BLaER1 treated with 17β-estradiol and CSF1 and Interleukin-3, amounts not matched to agents 10 nM and 100 nM (cell line): ENCODE results near the gene PTDSS2.
A peak's percentile ranks its signal among the peaks of the same experiment; 100 is the strongest.

Experiments
- H3K27ac ChIP-seq, 11 experiments: shearing (Covaris generic); formaldehyde crosslinking; 2 replicates each; pipeline ENCODE4 v1.8.1; 2022
- H3K27me3 ChIP-seq, 11 experiments: shearing (Covaris generic); formaldehyde crosslinking; 2 replicates each; pipeline ENCODE4 v1.8.1; 2022
- H3K36me3 ChIP-seq, 11 experiments: shearing (Covaris generic); formaldehyde crosslinking; 2 replicates each; pipeline ENCODE4 v1.8.1; 2022
- H3K4me1 ChIP-seq, 10 experiments: shearing (Covaris generic); formaldehyde crosslinking; 2 replicates each; pipeline ENCODE4 v1.8.1; 2022
- H3K4me2 ChIP-seq, 11 experiments: shearing (Covaris generic); formaldehyde crosslinking; 2 replicates each; pipeline ENCODE4 v1.8.1; 2022
- H3K4me3 ChIP-seq, 10 experiments: shearing (Covaris generic); formaldehyde crosslinking; 2 replicates each; pipeline ENCODE4 v1.8.1; 2022
- H3K9ac ChIP-seq, 11 experiments: shearing (Covaris generic); formaldehyde crosslinking; 2 replicates each; pipeline ENCODE4 v1.8.1; 2022
- H3K9me3 ChIP-seq, 11 experiments: shearing (Covaris generic); formaldehyde crosslinking; replicated peaks in 1 of 11; 2 replicates each; pipeline ENCODE4 v1.8.1; 2022
- H4K20me1 ChIP-seq, 11 experiments: shearing (Covaris generic); formaldehyde crosslinking; 2 replicates each; pipeline ENCODE4 v1.8.1; 2022
- Cebpa-rat ChIP-seq, 11 experiments: shearing (Covaris generic); IDR thresholded peaks; 2 replicates each; pipeline ENCODE4 v1.8.1; 2022

Gene PTDSS2

DNA sequence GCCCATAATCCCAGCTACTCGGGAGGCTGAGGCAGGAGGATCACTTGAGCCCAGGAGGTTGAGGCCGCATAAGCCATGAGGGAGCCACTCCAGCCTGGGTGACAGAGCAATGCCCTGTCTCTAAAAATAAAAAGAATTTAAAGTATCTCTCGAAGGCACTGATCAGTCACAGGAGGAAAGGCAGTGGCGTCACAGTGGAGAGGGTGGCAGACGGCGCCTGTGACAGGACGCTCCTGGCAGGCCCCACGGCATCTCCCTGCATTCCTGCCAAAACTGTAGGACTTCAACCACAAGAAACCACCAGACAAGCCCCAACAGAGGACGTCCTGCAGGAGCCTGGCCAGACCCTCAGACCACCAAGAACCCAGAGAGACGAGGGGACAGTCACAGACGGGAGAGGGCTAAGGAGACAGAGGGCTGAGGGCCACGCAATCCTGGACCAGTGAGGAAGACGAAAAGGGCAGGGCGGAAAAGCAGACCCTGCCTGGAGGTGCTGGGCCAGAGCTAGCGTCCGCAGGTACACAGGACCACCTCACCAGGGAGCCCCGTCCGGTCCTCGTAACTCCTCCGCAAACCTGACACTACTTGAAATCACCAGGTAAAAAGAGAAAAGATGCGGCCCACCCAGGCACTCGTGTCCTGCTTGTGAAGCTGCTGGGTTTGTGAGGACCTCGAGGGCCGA is 51.1 kb downstream of the PTDSS2 start:
- H3K9me3 ChIP-seq: no peaks in the 10 kb centered on the region
- peaks cover 0 to 31% (median 27%) of the 10 kb centered on the region in 11 experiments; a peak in 21 of 22 replicates for H3K27me3 ChIP-seq
- H3K9ac ChIP-seq: peak overlapping the region in 3 of 11 experiments; percentile 42 to 98 (median 70); a peak in 2 of 22 replicates
- H3K4me3 ChIP-seq: no peak overlapping the region
- H4K20me1 ChIP-seq: peaks cover 48 to 92% (median 63%) of the 10 kb centered on the region in 11 experiments
- H3K4me1 ChIP-seq: peaks cover 24 to 52% (median 28%) of the 10 kb centered on the region in 10 experiments
- peak overlapping the region in 3 of 11 experiments; percentile 93 to 100 (median 94); a peak in 5 of 22 replicates for H3K4me2 ChIP-seq
- peak overlapping the region in 1 of 11 experiments; percentile 76; a peak in 1 of 22 replicates for H3K27ac ChIP-seq
- TF ChIP-seq Cebpa-rat (IDR thresholded peaks at IDR 0.05): no peak
- H3K36me3 ChIP-seq: peaks cover 55 to 74% (median 63%) of the 10 kb centered on the region in 11 experiments

DNA sequence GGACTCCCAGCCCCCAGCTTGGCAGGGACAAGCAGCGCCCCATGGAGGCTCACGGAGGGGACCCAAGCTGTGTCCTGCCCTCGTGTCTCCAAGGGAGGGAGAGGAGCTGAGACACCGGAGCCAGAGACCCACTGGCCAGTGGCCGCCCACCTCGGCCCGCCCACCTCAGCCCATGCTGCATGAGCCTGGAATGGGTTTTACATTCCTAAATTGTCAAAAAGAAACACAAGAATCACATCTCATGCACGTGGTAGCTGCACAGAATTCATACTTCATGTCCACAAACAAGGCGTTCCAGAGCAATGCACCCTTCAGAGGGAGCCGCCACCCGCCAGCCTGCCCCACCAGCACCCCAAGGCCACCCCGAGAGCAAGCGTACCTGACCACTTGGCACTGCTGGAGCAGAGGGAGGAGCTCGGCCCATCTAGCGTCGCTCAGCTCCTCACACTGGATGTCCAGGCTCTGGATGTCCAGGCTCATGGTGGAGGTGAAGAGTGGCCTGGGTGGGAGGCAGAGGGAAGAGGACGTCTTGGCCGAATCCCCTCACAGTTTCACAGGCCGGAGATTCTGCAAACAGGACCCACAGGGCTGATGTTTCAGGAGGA is 51.7 kb downstream of the PTDSS2 start:
- Histone ChIP-seq H3K9me3 (no peaks in the 10 kb centered on the region), H3K9ac (peak overlapping the region in 5 of 11 experiments; percentile 9 to 98 (median 57); a peak in 4 of 22 replicates), H3K4me2 (peak overlapping the region in 4 of 11 experiments; percentile 92 to 100 (median 94); a peak in 6 of 22 replicates), H3K36me3 (peaks cover 50 to 68% (median 57%) of the 10 kb centered on the region in 11 experiments), H4K20me1 (peaks cover 48 to 86% (median 59%) of the 10 kb centered on the region in 11 experiments; a peak in 21 of 22 replicates), H3K4me1 (peaks cover 25 to 52% (median 30%) of the 10 kb centered on the region in 10 experiments), H3K27me3 (peaks cover 0 to 32% (median 28%) of the 10 kb centered on the region in 11 experiments; a peak in 21 of 22 replicates), H3K4me3 (peak overlapping the region in 1 of 10 experiments; percentile 20; a peak in 1 of 20 replicates), H3K27ac (peak overlapping the region in 4 of 11 experiments; percentile 50 to 77 (median 68); a peak in 5 of 22 replicates)
- TF ChIP-seq Cebpa-rat (IDR thresholded peaks at IDR 0.05): no peak

DNA sequence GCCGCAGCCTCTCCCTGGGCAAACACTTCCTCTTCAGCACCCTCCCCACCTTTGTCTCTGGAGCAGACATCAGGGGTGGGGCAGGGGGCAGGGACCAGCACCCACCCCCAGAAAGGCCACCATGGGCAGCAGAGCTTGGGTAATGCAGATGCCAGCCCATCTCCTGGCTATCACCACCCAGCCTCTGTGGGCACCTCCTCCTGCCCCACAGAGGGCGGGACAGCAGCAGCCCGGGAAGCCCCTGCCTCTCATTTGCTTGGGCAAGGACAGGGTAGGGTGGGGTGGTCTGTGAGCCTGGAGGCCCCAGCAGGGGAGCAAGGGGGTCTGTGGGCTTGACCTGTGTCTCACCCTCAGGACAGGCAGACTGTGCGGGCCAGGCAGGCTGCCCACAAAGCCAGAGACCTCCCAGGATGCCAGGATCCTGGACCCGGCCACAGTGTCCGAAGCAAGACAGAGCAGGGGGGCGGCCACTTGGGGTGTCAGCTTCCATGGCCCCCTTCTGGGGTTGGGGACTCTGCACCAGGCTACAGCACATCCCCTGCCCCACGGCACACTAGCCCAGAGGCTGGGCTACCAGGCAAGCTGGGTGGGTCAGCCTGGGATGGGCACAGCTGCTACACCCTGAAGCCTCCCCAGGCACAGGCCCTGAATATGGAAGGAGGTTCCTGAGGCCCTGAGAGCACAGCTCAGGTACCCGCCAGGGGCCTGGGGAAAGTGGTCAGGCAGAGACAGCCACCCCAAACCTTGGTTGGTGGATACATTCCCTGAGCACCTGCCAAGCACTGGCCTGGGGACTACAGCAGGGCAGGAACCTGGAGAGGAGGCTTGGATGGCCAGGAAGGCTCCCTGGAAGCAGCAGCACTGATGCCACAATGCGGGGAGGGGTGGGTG is 52.5 kb downstream of the PTDSS2 start:
- peaks cover 43 to 60% (median 49%) of the 10 kb centered on the region in 11 experiments for H3K36me3 ChIP-seq
- peaks cover 0 to 32% (median 28%) of the 10 kb centered on the region in 11 experiments; a peak in 21 of 22 replicates for H3K27me3 ChIP-seq
- H3K4me1 ChIP-seq: peaks cover 27 to 53% (median 32%) of the 10 kb centered on the region in 10 experiments
- no peak for TF ChIP-seq Cebpa-rat (IDR thresholded peaks at IDR 0.05)
- peak overlapping the region in 4 of 11 experiments; percentile 50 to 77 (median 68); a peak in 8 of 22 replicates for H3K27ac ChIP-seq
- no peaks in the 10 kb centered on the region for H3K9me3 ChIP-seq
- H3K4me3 ChIP-seq: peak overlapping the region in 3 of 10 experiments; percentile 20 to 42 (median 26); a peak in 4 of 20 replicates
- peak overlapping the region in 4 of 11 experiments; percentile 92 to 100 (median 94); a peak in 8 of 22 replicates for H3K4me2 ChIP-seq
- peak overlapping the region in 8 of 11 experiments; percentile 8 to 98 (median 34); a peak in 8 of 22 replicates for H3K9ac ChIP-seq
- peaks cover 43 to 84% (median 59%) of the 10 kb centered on the region in 11 experiments; a peak in 21 of 22 replicates for H4K20me1 ChIP-seq

- TF ChIP-seq Cebpa-rat (IDR thresholded peaks at IDR 0.05): no peak
- Histone ChIP-seq H3K4me1 (peaks cover 35 to 62% (median 40%) of the 10 kb centered on the region in 10 experiments), H3K4me2 (peak overlapping the region in 10 of 11 experiments; percentile 92 to 100 (median 95); a peak in 20 of 22 replicates), H4K20me1 (peaks cover 35 to 84% (median 56%) of the 10 kb centered on the region in 11 experiments; a peak in 21 of 22 replicates), H3K9ac (peak overlapping the region in 8 of 11 experiments; percentile 54 to 100 (median 70); a peak in 12 of 22 replicates), H3K9me3 (no peaks in the 10 kb centered on the region), H3K36me3 (peaks cover 34 to 55% (median 41%) of the 10 kb centered on the region in 11 experiments), H3K27me3 (peaks cover 0 to 32% (median 28%) of the 10 kb centered on the region in 11 experiments; a peak in 21 of 22 replicates), H3K4me3 (peak overlapping the region in 7 of 10 experiments; percentile 52 to 94 (median 68); a peak in 13 of 20 replicates), H3K27ac (peak overlapping the region in 5 of 11 experiments; percentile 8 to 92 (median 76); a peak in 8 of 22 replicates)
These were observed 53.3 kb downstream of the PTDSS2 start for GRCh38 chr11:503179-503981.

DNA sequence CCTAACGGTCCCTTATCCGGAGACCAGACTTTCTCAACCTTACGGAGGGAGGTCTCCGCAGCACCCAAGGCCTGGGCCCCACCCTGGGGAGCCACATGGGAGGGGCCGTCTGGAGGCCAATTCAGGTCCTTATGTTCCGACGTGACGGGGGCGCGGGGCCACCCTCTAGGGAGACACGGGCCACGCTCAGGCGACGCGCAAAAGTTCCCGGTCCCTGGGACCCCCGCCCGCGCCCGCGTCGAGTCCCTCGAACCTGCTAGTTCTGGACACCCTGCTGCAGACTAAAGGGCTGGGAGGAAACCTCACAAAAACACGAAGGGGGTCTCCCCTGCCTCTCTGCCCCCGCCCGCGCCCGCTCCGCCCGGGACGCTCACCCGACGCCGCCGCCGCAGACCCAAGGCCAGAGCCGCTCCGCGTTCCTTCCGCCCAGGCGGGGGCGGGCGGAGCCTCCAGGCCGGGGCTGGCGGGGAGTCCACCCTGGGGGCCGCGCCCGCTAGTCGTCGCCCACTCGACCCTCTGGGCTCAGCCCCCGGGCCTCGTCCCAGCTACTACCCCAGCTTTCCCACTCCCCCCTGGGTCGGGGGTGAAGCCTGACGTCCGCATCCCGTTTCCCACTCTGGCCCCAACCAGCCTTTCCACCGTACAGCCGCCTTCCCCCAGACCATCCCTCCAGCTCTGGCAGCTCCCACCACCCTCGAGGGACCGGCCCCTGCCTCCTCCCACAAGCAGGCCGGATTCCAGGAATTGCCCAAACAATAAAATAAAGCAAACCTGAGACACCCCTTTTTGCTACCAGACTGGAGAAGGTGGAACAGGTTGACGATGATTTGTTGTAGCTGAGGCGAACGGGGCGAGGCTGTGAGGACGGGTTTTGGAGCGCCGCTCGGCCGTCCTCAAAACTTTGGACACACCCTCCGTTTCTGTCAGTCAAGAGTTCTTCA is 54.2 kb downstream of the PTDSS2 start:
- H3K4me3 ChIP-seq: peak overlapping the region; percentile 38 to 94 (median 56)
- TF ChIP-seq Cebpa-rat (IDR thresholded peaks at IDR 0.05): no peak
- peaks cover 0 to 32% (median 28%) of the 10 kb centered on the region in 11 experiments; a peak in 21 of 22 replicates for H3K27me3 ChIP-seq
- peak overlapping the region; percentile 32 to 100 (median 66) for H3K9ac ChIP-seq
- no peaks in the 10 kb centered on the region for H3K9me3 ChIP-seq
- peaks cover 29 to 76% (median 56%) of the 10 kb centered on the region in 11 experiments; a peak in 21 of 22 replicates for H4K20me1 ChIP-seq
- H3K4me2 ChIP-seq: peak overlapping the region; percentile 73 to 100 (median 94)
- peaks cover 29 to 51% (median 36%) of the 10 kb centered on the region in 11 experiments for H3K36me3 ChIP-seq
- peak overlapping the region in 5 of 11 experiments; percentile 8 to 92 (median 76); a peak in 8 of 22 replicates for H3K27ac ChIP-seq
- peaks cover 35 to 64% (median 40%) of the 10 kb centered on the region in 10 experiments for H3K4me1 ChIP-seq

GRCh38 chr11:504994-505344 is 54.9 kb downstream of the PTDSS2 start:
- Histone ChIP-seq H3K4me3 (peak overlapping the region in 9 of 10 experiments; percentile 44 to 94 (median 80); a peak in 15 of 20 replicates), H3K27ac (peak overlapping the region in 2 of 11 experiments; percentile 91 to 92; a peak in 3 of 22 replicates), H3K9ac (peak overlapping the region in 7 of 11 experiments; percentile 32 to 100 (median 76); a peak in 10 of 22 replicates), H3K4me2 (peak overlapping the region; percentile 73 to 100 (median 94)), H3K9me3 (no peaks in the 10 kb centered on the region), H3K36me3 (peaks cover 28 to 49% (median 36%) of the 10 kb centered on the region in 11 experiments), H4K20me1 (peaks cover 23 to 70% (median 50%) of the 10 kb centered on the region in 11 experiments; a peak in 21 of 22 replicates), H3K4me1 (peaks cover 35 to 64% (median 40%) of the 10 kb centered on the region in 10 experiments), H3K27me3 (peaks cover 0 to 32% (median 28%) of the 10 kb centered on the region in 11 experiments; a peak in 21 of 22 replicates)
- no peak for TF ChIP-seq Cebpa-rat (IDR thresholded peaks at IDR 0.05)
